Lung (tissue), 12 donors: ENCODE measurements around the gene P2RX7. TPM values are rescaled to one million over a fixed set of nuclear protein-coding genes. Genes with fewer than 3 reads are reported as not detected.

Source experiments
- ATAC-seq: fragments of 200-7000 bp; cut with Tn5 transposase; one replicate; pipeline ENCODE4 v1.9.1; 2020; ENCODE audit warnings: moderate number of reproducible peaks; ENCODE audit not compliant: insufficient read depth, low FRiP score
- DNase-seq, 3 donors: peaks; one replicate each; pipeline ENCODE4 v3.0.0-alpha.2; 2013 to 2017
- H3K27ac ChIP-seq, 2 donors: one replicate each; pipeline ENCODE4 v1.5.1; 2013; ENCODE audit warnings: mild to moderate bottlenecking in 2 of 2, moderate library complexity in 2 of 2, control low read depth in 1 of 2, inconsistent platforms in 1 of 2, low read depth in 1 of 2, low read length in 1 of 2
- H3K27me3 ChIP-seq, 3 donors: one replicate each; pipeline ENCODE4 v1.5.1; 2013; ENCODE audit warnings: low read length in 2 of 3; ENCODE audit not compliant: control insufficient read depth in 3 of 3, insufficient read depth in 3 of 3
- H3K36me3 ChIP-seq, 4 donors: one replicate each; pipeline ENCODE4 v1.5.1; 2013; ENCODE audit warnings: low read length in 4 of 4, mild to moderate bottlenecking in 1 of 4, moderate library complexity in 1 of 4; ENCODE audit not compliant: control insufficient read depth in 4 of 4, insufficient read depth in 4 of 4
- H3K4me1 ChIP-seq, 5 donors: one replicate each; pipeline ENCODE4 v1.5.1; 2013; ENCODE audit warnings: low read length in 5 of 5, mild to moderate bottlenecking in 2 of 5, moderate library complexity in 1 of 5; ENCODE audit not compliant: control insufficient read depth in 5 of 5, insufficient read depth in 5 of 5
- H3K4me3 ChIP-seq: one replicate; pipeline ENCODE4 v1.5.1; 2013; ENCODE audit warnings: mild to moderate bottlenecking, control low read depth, moderate library complexity
- H3K9ac ChIP-seq, 2 donors: one replicate each; pipeline ENCODE4 v1.5.1; 2013; ENCODE audit warnings: low read length in 2 of 2, control low read depth in 1 of 2; ENCODE audit not compliant: insufficient read depth in 1 of 2
- H3K9me3 ChIP-seq, 4 donors: one replicate each; pipeline ENCODE4 v1.5.1; 2013; ENCODE audit warnings: low read length in 3 of 4, mild to moderate bottlenecking in 1 of 4, moderate library complexity in 1 of 4; ENCODE audit not compliant: control insufficient read depth in 4 of 4, insufficient read depth in 3 of 4
- CTCF ChIP-seq: IDR thresholded peaks from 2 replicates; pipeline ENCODE4 v1.5.1; 2012; ENCODE audit warnings: mild to moderate bottlenecking; ENCODE audit errors: control extremely low read depth, extremely low read depth
- WGBS, 2 donors: extraction: QIAGEN DNeasy Blood & Tissue Kit; methylation state at CpG; one replicate each; pipeline ENCODE4 v1.1.7; 2013; 5-methylcytosine and 5-hydroxymethylcytosine counted together
- polyA plus RNA-seq, 2 donors: library from polyadenylated mRNA; stranded (reverse); fragments of 200-250 nt; gene quantifications; one replicate each; pipeline ENCODE4 v1.2.1, GENCODE V29; 2013
- total RNA-seq, 2 donors: library from RNA; depleted of rRNA in 1 of 2; stranded (reverse); fragments of >200 nt in 1 of 2; gene quantifications; one replicate each; pipeline ENCODE4 v1.2.1, GENCODE V29; 2014 to 2021
- donor health status: control.
- donor health status: control.
- donor health status: Bipolar disorder and iron deficiency.
- donor health status: healthy.
- donor health status: DM: yes; HTN: yes; CAD: no.

The P2RX7 gene
- total and polyA plus RNA-seq, 4 donors, result 5.3 to 17.1 (median 8.3) TPM

GRCh38 chr12:121131941-121132341 lies 735 bp upstream of the P2RX7 start:
- no peaks in the 10 kb centered on the region for H3K9me3 ChIP-seq
- peaks cover 0 to 17% (median 4%) of the 10 kb centered on the region in 5 donors for H3K4me1 ChIP-seq
- WGBS, 2 donors, result 78 to 81% methylated on average over 4 of the region's 4 CpGs
- no peak overlapping the region for H3K4me3 ChIP-seq
- H3K27me3 ChIP-seq, result no peaks in the 10 kb centered on the region
- H3K27ac ChIP-seq, result peak overlapping the region in 1 of 2 donors; percentile 37
- H3K9ac ChIP-seq, result no peak overlapping the region
- TF ChIP-seq CTCF, result no peak
- no peak for ATAC-seq
- no peaks in the 10 kb centered on the region for H3K36me3 ChIP-seq
- no peak for DNase-seq

- no peak for TF ChIP-seq CTCF
- no peak for ATAC-seq
- Histone ChIP-seq H3K4me1 (peaks cover 0 to 10% (median 4%) of the 10 kb centered on the region in 5 donors), H3K27ac (no peak overlapping the region), H3K4me3 (no peak overlapping the region), H3K36me3 (no peaks in the 10 kb centered on the region), H3K9me3 (no peaks in the 10 kb centered on the region), H3K27me3 (no peaks in the 10 kb centered on the region), H3K9ac (peak overlapping the region in 1 of 2 donors; percentile 56)
- WGBS, 2 donors, result 96 to 98% methylated on average over 7 of the region's 7 CpGs
- DNase-seq, result no peak
Observed at GRCh38 chr12:121133838-121134237, 1.2 kb downstream of the P2RX7 start.

GRCh38 chr12:121135320-121135719 lies 2.6 kb downstream of the P2RX7 start:
- H3K27me3 ChIP-seq, result no peaks in the 10 kb centered on the region
- DNase-seq (no peak), ATAC-seq (no peak)
- WGBS, 2 donors, result 94% methylated on average over 3 of the region's 3 CpGs
- H3K27ac ChIP-seq, result no peak overlapping the region
- H3K9me3 ChIP-seq, result no peaks in the 10 kb centered on the region
- peaks cover 0 to 2% (median 0%) of the 10 kb centered on the region in 4 donors for H3K36me3 ChIP-seq
- peaks cover 0 to 9% (median 4%) of the 10 kb centered on the region in 5 donors for H3K4me1 ChIP-seq
- no peak for TF ChIP-seq CTCF
- H3K4me3 ChIP-seq, result no peak overlapping the region
- no peak overlapping the region for H3K9ac ChIP-seq

GRCh38 chr12:121137512-121137911 lies 4.8 kb downstream of the P2RX7 start:
- no peak for DNase-seq
- Histone ChIP-seq H3K36me3 (peaks cover 0 to 2% (median 0%) of the 10 kb centered on the region in 4 donors), H3K9ac (no peak overlapping the region), H3K9me3 (peaks cover 0 to 8% (median 0%) of the 10 kb centered on the region in 4 donors), H3K4me1 (peaks cover 0 to 9% (median 4%) of the 10 kb centered on the region in 5 donors), H3K27ac (no peak overlapping the region), H3K27me3 (no peaks in the 10 kb centered on the region), H3K4me3 (no peak overlapping the region)
- ATAC-seq, result no peak
- WGBS, 2 donors, result 93 to 95% methylated on average over 4 of the region's 4 CpGs
- TF ChIP-seq CTCF, result no peak
